ENCODE data around the gene OR2V1.

The OR2V1 gene

DNA sequence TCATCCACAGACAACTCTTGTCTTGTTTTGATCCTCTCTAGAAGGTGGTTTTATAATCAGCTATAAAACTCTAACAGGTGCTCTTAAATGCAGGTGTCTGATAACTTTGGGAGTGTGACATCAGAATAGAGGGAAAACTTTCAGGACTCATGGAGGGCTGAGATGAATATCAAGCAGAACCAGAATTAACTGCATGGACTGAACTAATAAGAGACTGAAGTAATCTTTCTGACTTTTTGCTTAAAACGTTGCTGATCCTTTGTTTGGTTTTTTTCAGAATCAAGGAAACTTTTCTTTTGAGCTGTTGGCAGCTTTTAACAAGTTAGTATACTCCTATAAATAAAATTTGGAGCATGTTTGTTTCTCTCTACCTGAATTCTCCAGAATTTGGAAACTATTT is 14.2 kb upstream of the OR2V1 start:
- Histone ChIP-seq H3K27ac (no peak overlapping the region), H3K4me3 (no peak overlapping the region)
- no peak for TF ChIP-seq CTCF (IDR thresholded peaks at IDR 0.05)
- no peak for DNase-seq (ENCODE audit: low spot score)

- TF ChIP-seq CTCF (IDR thresholded peaks at IDR 0.05), result no peak
- DNase-seq (ENCODE audit: low spot score), result no peak
Measured at GRCh38 chr5:181142054-181142453, 11.1 kb upstream of the OR2V1 start.

GRCh38 chr5:181140766-181141165 is 9.8 kb upstream of the OR2V1 start:
- H3K4me3 ChIP-seq, result no peak overlapping the region
- TF ChIP-seq CTCF (IDR thresholded peaks at IDR 0.05), result no peak
- H3K27ac ChIP-seq, result no peak overlapping the region
- DNase-seq (ENCODE audit: low spot score), result no peak

More at GRCh38 chr5:181142054-181142453, 11.1 kb upstream of the OR2V1 start:
- H3K4me3 ChIP-seq, result no peak overlapping the region
- no peak overlapping the region for H3K27ac ChIP-seq

GRCh38 chr5:181138258-181138657 is 7.3 kb upstream of the OR2V1 start:
- no peak overlapping the region for H3K4me3 ChIP-seq
- DNase-seq (ENCODE audit: low spot score), result peak; percentile 28
- no peak for TF ChIP-seq CTCF (IDR thresholded peaks at IDR 0.05)
- H3K27ac ChIP-seq, result no peak overlapping the region

DNA sequence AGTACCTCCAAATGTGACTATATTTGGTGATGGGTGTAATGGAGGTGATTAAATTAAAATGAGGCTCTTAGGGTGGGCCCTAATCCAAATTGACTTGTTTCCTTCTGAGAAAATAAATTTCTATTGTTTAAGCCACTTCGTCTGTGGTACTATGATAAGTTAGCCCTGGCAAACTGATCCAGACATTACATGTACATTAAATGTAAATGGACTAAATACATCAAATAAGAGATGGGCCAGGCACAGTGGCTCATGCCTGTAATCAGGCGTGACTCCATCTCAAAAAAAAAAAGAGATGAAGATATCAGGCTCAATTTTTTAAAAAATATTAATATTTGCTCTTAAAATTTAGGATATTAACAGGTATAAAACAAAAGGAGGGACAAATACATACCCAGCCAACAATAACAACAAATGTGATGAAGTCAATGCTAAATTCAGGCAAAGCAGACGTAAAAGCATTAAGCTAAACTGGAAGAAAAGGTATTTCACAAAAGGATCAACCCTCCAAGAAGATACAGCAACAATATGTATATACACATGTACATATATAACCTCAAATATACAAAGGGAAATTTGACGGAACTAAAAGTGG is 5.5 kb upstream of the OR2V1 start:
- H3K4me3 ChIP-seq, result no peak overlapping the region
- no peak overlapping the region for H3K27ac ChIP-seq
- TF ChIP-seq CTCF (IDR thresholded peaks at IDR 0.05), result no peak
- no peak for DNase-seq (ENCODE audit: low spot score)

DNA sequence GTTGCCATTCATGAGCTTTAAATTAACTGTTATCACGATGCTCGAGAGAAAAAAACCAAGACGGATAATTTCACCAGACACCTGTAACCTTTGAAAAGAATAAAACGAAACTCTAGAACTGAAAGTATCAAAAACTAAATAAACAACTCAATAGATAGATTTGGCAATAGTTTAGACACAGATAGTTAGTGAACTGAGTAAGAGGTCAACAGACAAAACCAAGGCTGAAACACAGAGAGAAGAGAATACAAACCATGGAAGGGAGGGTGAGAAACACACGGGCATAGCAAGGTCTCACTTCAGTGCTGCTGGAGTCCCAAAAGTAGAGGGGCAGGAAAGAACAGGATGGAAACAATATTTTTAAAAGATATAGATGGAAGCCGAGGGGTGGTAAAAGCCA is 3.3 kb upstream of the OR2V1 start:
- TF ChIP-seq CTCF (IDR thresholded peaks at IDR 0.05), result no peak
- no peak for DNase-seq (ENCODE audit: low spot score)
- no peak overlapping the region for H3K4me3 ChIP-seq
- H3K27ac ChIP-seq, result no peak overlapping the region

- no peak for DNase-seq (ENCODE audit: low spot score)
- H3K27ac ChIP-seq, result no peak overlapping the region
Measured at GRCh38 chr5:181133610-181134231, 2.8 kb upstream of the OR2V1 start.

More at GRCh38 chr5:181133610-181134231, 2.8 kb upstream of the OR2V1 start:
- TF ChIP-seq CTCF (IDR thresholded peaks at IDR 0.05), result no peak
- no peak overlapping the region for H3K4me3 ChIP-seq

All from coronary artery (tissue), 2 donors.